ENCODE data around the gene MADCAM1.

DNA sequence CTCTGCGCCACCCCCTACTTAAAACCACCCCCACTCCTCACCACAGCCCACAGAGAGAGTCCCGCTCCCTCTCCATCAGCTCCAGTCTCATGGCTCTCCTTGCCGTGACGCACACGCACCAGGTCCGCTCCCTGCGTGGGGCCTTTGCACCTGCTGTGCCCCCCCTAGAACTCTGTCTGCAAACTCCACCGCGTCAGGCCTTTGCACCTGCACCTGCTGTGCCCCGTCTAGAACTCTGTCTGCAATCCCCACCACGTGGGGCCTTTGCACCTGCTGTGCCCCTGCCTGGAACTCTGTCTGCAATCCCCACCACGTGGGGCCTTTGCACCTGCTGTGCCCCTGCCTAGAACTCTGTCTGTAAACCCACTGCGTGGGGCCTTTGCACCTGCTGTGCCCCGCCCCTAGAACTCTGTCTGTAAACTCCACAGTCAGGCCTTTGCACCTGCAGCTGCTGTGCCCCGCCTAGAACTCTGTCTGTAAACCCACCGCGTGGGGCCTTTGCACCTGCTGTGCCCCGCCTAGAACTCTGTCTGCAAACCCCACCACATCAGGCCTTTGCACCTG, 39.7 kb upstream of the MADCAM1 start:
- TF ChIP-seq, protein P1, sequence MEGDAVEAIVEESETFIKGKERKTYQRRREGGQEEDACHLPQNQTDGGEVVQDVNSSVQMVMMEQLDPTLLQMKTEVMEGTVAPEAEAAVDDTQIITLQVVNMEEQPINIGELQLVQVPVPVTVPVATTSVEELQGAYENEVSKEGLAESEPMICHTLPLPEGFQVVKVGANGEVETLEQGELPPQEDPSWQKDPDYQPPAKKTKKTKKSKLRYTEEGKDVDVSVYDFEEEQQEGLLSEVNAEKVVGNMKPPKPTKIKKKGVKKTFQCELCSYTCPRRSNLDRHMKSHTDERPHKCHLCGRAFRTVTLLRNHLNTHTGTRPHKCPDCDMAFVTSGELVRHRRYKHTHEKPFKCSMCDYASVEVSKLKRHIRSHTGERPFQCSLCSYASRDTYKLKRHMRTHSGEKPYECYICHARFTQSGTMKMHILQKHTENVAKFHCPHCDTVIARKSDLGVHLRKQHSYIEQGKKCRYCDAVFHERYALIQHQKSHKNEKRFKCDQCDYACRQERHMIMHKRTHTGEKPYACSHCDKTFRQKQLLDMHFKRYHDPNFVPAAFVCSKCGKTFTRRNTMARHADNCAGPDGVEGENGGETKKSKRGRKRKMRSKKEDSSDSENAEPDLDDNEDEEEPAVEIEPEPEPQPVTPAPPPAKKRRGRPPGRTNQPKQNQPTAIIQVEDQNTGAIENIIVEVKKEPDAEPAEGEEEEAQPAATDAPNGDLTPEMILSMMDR (conservative IDR thresholded peaks at IDR 0.05) = no peak
- TF ChIP-seq ZFX (IDR thresholded peaks at IDR 0.05) = no peak

Measured in C4-2B (cell line).